SK-N-MC (cell line): Measurements from ENCODE around the gene CACNB2.

Source experiments
- EZH2 ChIP-seq: fragments of 200-600 bp; sonication (generic); IDR thresholded peaks from one replicate; pipeline ENCODE4 v1.6.1; 2017; ENCODE audit warnings: antibody characterized with exemption
- FOXP2 ChIP-seq: optimal IDR thresholded peaks from 2 replicates; pipeline ENCODE3; 2011; ENCODE audit warnings: mild to moderate bottlenecking, moderate library complexity; ENCODE audit not compliant: insufficient read depth; ENCODE audit errors: extremely low read length, control extremely low read depth
- POLR2AphosphoS5 ChIP-seq: IDR thresholded peaks from 2 replicates; pipeline ENCODE4 v1.6.1; 2012; ENCODE audit warnings: mild to moderate bottlenecking, low read depth, low read length, borderline replicate concordance

DNA sequence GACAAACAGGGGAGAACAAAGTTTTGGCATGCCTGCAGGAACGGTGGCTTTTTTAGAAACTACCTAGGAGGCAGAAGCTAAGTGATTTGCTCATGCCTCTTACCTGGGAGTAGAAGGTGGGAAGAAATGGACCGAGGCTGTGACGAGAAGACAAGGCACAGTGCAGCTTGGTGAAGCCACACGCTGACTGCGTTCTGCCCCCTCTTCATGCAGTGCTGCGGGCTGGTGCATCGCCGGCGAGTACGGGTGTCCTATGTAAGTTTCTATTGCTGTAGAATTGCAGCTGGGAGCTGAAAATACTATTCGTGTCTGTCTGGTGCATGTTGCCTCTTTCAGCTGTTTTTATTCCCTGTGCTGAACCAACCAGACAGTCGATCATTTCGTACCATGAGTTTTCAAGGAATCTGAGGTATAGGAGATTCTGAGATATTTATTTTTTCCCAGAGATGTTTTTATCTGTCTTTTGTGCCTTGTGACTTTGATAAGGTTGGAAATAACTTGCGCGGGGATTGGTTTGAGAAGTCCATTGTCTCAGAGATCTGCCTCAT is 120.9 kb downstream of the CACNB2 start:
- TF ChIP-seq POLR2AphosphoS5 (no peak), EZH2 (no peak), FOXP2 (no peak)
